Medulla oblongata (tissue), 1 donor: ENCODE measurements around the gene ATOH8.

Experiments
- DNase-seq: peaks from one replicate; pipeline ENCODE4 v3.0.0-alpha.2; 2015; ENCODE audit errors: extremely low spot score

ATOH8 gene

GRCh38 chr2:85754313-85755095 lies 713 bp downstream of the ATOH8 start:
- DNase-seq: no peak

GRCh38 chr2:85755122-85756027 lies 1.6 kb downstream of the ATOH8 start:
- no peak for DNase-seq

GRCh38 chr2:85756195-85756594 lies 2.4 kb downstream of the ATOH8 start:
- no peak for DNase-seq

GRCh38 chr2:85756822-85757435 lies 3.1 kb downstream of the ATOH8 start:
- DNase-seq: no peak

GRCh38 chr2:85757860-85758259 lies 4.1 kb downstream of the ATOH8 start:
- no peak for DNase-seq

- no peak for DNase-seq
These were observed 4.8 kb downstream of the ATOH8 start for GRCh38 chr2:85758361-85759256.

GRCh38 chr2:85759257-85759613 lies 5.4 kb downstream of the ATOH8 start:
- DNase-seq: no peak

- no peak for DNase-seq
These were observed 6.6 kb downstream of the ATOH8 start for GRCh38 chr2:85760371-85760770.

- no peak for DNase-seq
These were observed 7.1 kb downstream of the ATOH8 start for GRCh38 chr2:85760872-85761271.

- no peak for DNase-seq
These were observed 7.7 kb downstream of the ATOH8 start for GRCh38 chr2:85761512-85761944.

GRCh38 chr2:85761946-85762345 lies 8.2 kb downstream of the ATOH8 start:
- no peak for DNase-seq

- DNase-seq: no peak
These were observed 9.3 kb downstream of the ATOH8 start for GRCh38 chr2:85763132-85763531.

- DNase-seq: no peak
These were observed 10.0 kb downstream of the ATOH8 start for GRCh38 chr2:85763831-85764230.

GRCh38 chr2:85765081-85765731 lies 11.4 kb downstream of the ATOH8 start:
- no peak for DNase-seq

- no peak for DNase-seq
These were observed 12.4 kb downstream of the ATOH8 start for GRCh38 chr2:85766229-85766628.

GRCh38 chr2:85767803-85768665 lies 14.2 kb downstream of the ATOH8 start:
- no peak for DNase-seq

GRCh38 chr2:85768713-85769112 lies 14.9 kb downstream of the ATOH8 start:
- DNase-seq: no peak

- no peak for DNase-seq
These were observed 15.6 kb downstream of the ATOH8 start for GRCh38 chr2:85769236-85769982.

GRCh38 chr2:85769983-85770362 lies 16.2 kb downstream of the ATOH8 start:
- DNase-seq: no peak
